Subcutaneous adipose tissue (tissue), 4 donors: ENCODE measurements around the gene JMJD4. TPM values are rescaled to one million over a fixed set of nuclear protein-coding genes. Genes with fewer than 3 reads are reported as not detected.

Experiments used
- total RNA-seq, 4 donors: library from RNA; depleted of rRNA; stranded (reverse); fragments of >200 nt; gene quantifications; one replicate each; pipeline ENCODE4 v1.1.0, GENCODE V29; 2016
- TF ChIP-seq, protein P1 (sequence below): fragments of 450-650 bp; IDR thresholded peaks from one replicate; pipeline ENCODE4 v1.5.1; 2016; ENCODE audit warnings: low read depth, mild to moderate bottlenecking, control low read depth, antibody characterized with exemption, moderate library complexity

Gene JMJD4
- total RNA-seq, 4 donors from 2014 or later: 11.5 to 22.0 (median 12.4) TPM

DNA sequence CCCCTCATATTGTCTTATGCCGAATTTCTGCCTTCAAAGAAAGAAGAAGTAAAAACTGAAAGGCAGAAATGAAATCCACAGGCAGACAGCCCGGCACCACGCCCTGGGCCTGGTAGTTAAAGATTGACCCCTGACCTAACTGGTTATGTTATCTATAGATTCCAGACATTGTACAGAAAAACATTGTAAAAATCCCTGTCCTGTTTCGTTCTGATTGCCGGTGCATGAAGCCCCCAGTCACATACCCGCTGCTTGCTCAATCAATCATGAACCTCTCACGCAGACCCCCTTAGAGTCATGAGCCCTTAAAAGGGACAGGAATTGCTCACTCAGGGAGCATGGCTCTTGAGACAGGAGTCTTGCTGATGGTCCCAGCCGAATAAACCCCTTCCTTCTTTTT lies 49.3 kb downstream of the JMJD4 start:
- TF ChIP-seq, protein P1, sequence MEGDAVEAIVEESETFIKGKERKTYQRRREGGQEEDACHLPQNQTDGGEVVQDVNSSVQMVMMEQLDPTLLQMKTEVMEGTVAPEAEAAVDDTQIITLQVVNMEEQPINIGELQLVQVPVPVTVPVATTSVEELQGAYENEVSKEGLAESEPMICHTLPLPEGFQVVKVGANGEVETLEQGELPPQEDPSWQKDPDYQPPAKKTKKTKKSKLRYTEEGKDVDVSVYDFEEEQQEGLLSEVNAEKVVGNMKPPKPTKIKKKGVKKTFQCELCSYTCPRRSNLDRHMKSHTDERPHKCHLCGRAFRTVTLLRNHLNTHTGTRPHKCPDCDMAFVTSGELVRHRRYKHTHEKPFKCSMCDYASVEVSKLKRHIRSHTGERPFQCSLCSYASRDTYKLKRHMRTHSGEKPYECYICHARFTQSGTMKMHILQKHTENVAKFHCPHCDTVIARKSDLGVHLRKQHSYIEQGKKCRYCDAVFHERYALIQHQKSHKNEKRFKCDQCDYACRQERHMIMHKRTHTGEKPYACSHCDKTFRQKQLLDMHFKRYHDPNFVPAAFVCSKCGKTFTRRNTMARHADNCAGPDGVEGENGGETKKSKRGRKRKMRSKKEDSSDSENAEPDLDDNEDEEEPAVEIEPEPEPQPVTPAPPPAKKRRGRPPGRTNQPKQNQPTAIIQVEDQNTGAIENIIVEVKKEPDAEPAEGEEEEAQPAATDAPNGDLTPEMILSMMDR: no peak

Other genes starting within 250 kb of the JMJD4 start
- gene ZNF678, start 171.7 kb downstream of the JMJD4 start, total RNA-seq: 10 to 100 TPM in 2 of 4 donors, 1 to 10 TPM in 2; 5.4 to 14.0 (median 10.6) TPM
- gene SNAP47, start 133 bp upstream of the JMJD4 start, total RNA-seq: 10 to 100 TPM; 18.3 to 24.5 (median 22.6) TPM
- gene PRSS38, start 80.4 kb upstream of the JMJD4 start, total RNA-seq: not detected
- under 1 TPM in 3 of 4 donors, not detected in 1; 0.17 to 0.88 (median 0.57) TPM for gene WNT9A, start 212.6 kb upstream of the JMJD4 start, total RNA-seq